ENCODE results near the gene B4GALT7.
"Not testable (repeated sequence)": the region's sequence is repeated elsewhere in the genome, so short reads cannot be mapped to it uniquely, and the experiment has no call there.

Gene B4GALT7

DNA sequence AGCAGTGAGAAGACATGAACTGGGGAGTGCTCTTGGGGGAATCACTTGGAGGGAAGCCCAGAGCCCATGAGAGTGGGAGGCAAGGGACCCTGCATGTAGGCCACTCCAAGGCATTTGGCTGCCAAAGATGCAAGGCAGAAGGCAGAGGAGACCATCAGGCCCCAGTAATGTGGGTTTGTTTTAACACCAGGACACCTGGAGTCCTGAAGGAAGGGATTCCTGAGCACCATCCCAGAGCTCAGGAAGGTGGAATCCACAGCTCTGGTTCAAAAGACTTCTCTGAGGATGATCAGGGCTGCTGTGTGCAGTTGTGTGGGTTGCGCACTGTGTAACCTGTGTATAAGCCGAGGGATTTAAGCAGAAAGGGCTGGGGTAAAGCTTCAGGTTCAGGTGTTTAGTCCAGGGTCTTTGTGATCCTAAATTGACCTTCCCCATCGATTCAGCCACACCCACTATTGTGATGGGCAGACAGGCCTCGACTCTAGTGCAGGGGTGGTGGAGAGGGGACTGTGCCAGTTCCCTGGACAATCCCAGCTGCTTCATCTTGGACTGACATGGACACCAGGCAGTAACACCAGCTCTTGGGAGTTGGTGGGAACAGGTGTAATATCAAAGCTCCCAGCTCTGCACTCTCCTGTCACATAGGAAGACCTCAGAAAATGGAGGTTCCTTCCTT, 11.0 kb downstream of the B4GALT7 start:
- H3K4me1 Mint-ChIP-seq (ENCODE audit: low read depth): peaks cover 3% of the 10 kb centered on the region
- H3K9me3 Mint-ChIP-seq: no peaks in the 10 kb centered on the region
- H3K27ac Mint-ChIP-seq: peak overlapping the region; percentile 11
- peaks cover 12% of the 10 kb centered on the region for H3K36me3 Mint-ChIP-seq (ENCODE audit: low read depth)
- no peak overlapping the region for H3K4me3 Mint-ChIP-seq
- no peaks in the 10 kb centered on the region for H3K27me3 Mint-ChIP-seq

DNA sequence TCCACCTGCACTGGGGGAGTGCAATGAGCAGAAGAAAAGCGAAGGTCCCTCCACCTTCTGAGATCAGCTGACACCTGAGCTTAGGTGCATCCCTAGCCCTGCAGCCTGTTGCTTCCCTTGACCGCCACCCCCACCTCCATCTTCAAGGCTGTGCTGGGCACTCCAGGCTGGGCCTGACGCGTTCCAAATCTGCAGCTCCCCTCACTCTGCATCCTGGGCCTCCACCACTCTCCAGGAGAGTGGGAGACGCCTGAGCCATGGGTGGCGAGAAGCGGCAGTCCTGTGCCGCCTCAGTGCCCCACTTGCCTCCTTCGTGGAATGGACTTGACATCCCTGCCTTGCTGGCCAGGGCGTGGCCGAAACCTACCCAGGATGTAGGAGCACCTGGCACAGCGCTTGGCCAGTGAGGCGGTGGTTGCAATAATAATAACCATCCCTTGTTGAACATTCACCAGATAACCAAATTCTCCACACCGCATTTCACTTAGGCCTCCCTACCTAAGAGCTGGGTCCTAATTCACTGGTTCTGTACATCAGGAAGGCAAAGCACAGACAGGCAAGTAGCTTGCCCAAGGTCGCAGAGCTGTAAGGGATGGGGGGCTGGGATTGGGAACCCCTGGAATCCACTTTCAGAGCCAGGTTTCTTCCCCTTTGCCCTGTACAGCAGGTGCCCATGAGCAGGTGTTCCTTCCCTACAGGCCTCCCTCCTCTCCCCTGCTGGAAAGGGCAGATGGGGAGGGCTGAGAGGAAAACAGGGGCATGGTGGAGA, 11.7 kb downstream of the B4GALT7 start:
- no peaks in the 10 kb centered on the region for H3K27me3 Mint-ChIP-seq
- H3K4me1 Mint-ChIP-seq (ENCODE audit: low read depth): peaks cover 3% of the 10 kb centered on the region
- no peak overlapping the region for H3K27ac Mint-ChIP-seq
- H3K9me3 Mint-ChIP-seq: no peaks in the 10 kb centered on the region
- no peak overlapping the region for H3K4me3 Mint-ChIP-seq
- peaks cover 13% of the 10 kb centered on the region for H3K36me3 Mint-ChIP-seq (ENCODE audit: low read depth)

DNA sequence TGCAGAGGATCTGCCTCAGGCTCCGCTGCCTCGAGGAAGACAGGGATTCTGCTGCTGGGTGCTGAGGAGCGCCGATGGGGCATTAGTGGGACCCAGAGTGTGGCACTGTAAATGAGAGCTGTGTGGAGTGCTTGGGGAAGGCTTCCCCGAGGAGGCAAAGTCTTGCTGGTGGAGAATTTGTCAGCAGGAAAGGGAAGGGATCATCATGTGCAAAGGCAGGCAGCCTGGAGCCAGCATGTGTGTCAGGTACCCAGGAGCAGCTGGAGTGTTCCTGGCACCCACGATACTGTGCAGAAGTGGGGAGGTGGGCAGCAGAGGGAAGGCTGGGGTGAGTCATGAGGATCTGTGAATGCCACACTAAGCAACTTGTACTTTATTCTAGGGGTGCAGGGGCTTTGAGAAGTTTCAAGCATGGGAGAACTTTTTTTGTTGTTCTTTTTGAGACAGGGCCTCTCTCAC, 12.3 kb downstream of the B4GALT7 start:
- Mint-ChIP-seq H3K4me1 (ENCODE audit: low read depth) (no peaks in the 10 kb centered on the region), H3K27ac (peak overlapping the region; percentile 68), H3K4me3 (no peak overlapping the region), H3K36me3 (ENCODE audit: low read depth) (peaks cover 10% of the 10 kb centered on the region), H3K9me3 (no peaks in the 10 kb centered on the region), H3K27me3 (no peaks in the 10 kb centered on the region)

GRCh38 chr5:177620560-177620959, 20.6 kb downstream of the B4GALT7 start:
- Mint-ChIP-seq H3K4me3 (no peak overlapping the region), H3K9me3 (no peaks in the 10 kb centered on the region), H3K27ac (no peak overlapping the region), H3K36me3 (ENCODE audit: low read depth) (peaks cover 71% of the 10 kb centered on the region), H3K27me3 (no peaks in the 10 kb centered on the region), H3K4me1 (ENCODE audit: low read depth) (no peaks in the 10 kb centered on the region)

- not testable (repeated sequence) for H3K4me1 Mint-ChIP-seq (ENCODE audit: low read depth); H3K27ac Mint-ChIP-seq; H3K27me3 Mint-ChIP-seq; H3K9me3 Mint-ChIP-seq; H3K4me3 Mint-ChIP-seq
- H3K36me3 Mint-ChIP-seq (ENCODE audit: low read depth): peaks cover 52% of the 10 kb centered on the region
These were observed 24.2 kb downstream of the B4GALT7 start for GRCh38 chr5:177624172-177624571.

DNA sequence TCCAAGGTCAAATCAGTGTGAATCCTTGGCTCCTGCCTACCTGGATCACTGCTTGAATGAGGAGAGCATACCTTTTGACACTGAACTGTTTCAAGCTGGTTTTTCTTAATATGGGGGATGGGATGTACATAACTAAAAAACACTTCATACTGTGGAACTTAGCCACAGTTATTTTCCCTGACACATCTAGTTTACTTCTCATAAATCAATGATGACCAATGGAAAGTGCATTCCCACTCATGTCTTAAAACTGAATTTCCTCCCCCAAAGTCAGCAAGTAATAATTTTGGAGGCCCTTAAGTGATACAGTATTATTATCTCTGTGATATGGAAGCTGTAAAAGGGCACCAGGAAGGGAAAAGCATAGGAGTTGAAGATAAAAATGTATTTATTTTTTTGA, 30.3 kb downstream of the B4GALT7 start:
- not testable (repeated sequence) for H3K9me3 Mint-ChIP-seq

GRCh38 chr5:177634912-177635311, 35.0 kb downstream of the B4GALT7 start:
- H3K36me3 Mint-ChIP-seq (ENCODE audit: low read depth); H3K4me1 Mint-ChIP-seq (ENCODE audit: low read depth); H3K4me3 Mint-ChIP-seq; H3K9me3 Mint-ChIP-seq; H3K27ac Mint-ChIP-seq; H3K27me3 Mint-ChIP-seq: not testable (repeated sequence)

More for the DNA sequence above, 30.3 kb downstream of the B4GALT7 start:
- not testable (repeated sequence) for H3K4me1 Mint-ChIP-seq (ENCODE audit: low read depth); H3K4me3 Mint-ChIP-seq; H3K27me3 Mint-ChIP-seq; H3K36me3 Mint-ChIP-seq (ENCODE audit: low read depth); H3K27ac Mint-ChIP-seq

- not testable (repeated sequence) for H3K27ac Mint-ChIP-seq; H3K4me1 Mint-ChIP-seq (ENCODE audit: low read depth); H3K27me3 Mint-ChIP-seq; H3K9me3 Mint-ChIP-seq; H3K4me3 Mint-ChIP-seq
- peaks cover 21% of the 10 kb centered on the region for H3K36me3 Mint-ChIP-seq (ENCODE audit: low read depth)
These were observed 45.5 kb downstream of the B4GALT7 start for GRCh38 chr5:177645462-177645861.

DNA sequence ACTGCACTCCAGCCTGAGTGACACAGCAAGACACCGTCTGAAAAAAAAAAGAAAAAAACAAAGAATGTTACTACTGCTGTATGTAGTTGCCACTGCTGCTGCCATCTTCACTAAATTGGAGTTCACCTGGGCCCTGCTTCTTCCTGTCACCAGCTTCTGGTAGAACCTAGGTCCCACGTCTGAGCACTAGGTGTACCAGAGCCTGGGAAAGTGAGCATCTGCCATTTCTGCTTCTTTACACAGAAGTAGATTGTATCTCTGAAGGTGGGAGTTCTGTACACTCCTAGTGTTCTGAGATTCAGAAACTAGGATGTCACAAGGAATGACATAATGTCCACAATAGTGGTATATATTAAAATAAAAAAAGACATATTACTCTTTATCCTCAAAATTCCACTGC, 51.3 kb downstream of the B4GALT7 start:
- peaks cover 16% of the 10 kb centered on the region for H3K36me3 Mint-ChIP-seq (ENCODE audit: low read depth)
- H3K4me1 Mint-ChIP-seq (ENCODE audit: low read depth); H3K27me3 Mint-ChIP-seq; H3K27ac Mint-ChIP-seq; H3K4me3 Mint-ChIP-seq; H3K9me3 Mint-ChIP-seq: not testable (repeated sequence)

DNA sequence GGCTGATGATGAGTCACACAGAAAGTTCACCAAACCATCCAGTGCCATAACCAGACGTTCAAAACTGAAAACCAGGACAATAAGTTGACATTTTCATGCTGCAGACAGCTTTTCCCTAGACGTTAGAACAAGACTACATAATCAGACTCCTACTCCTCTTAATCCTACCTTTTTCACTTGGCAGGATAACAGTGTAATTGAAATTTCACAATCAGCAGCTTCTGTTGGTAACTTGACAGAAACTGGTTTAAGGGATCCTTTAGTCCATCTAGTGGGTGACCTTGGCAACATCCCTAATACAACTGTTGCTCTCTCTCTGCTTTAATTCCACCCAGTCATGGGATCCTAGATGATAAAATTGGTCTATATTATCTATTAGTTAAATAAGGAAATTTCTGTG, 57.9 kb downstream of the B4GALT7 start:
- H3K9me3 Mint-ChIP-seq; H3K4me3 Mint-ChIP-seq; H3K27ac Mint-ChIP-seq; H3K27me3 Mint-ChIP-seq; H3K36me3 Mint-ChIP-seq (ENCODE audit: low read depth); H3K4me1 Mint-ChIP-seq (ENCODE audit: low read depth): not testable (repeated sequence)

GRCh38 chr5:177658542-177658941, 58.6 kb downstream of the B4GALT7 start:
- not testable (repeated sequence) for H3K27ac Mint-ChIP-seq; H3K9me3 Mint-ChIP-seq; H3K4me1 Mint-ChIP-seq (ENCODE audit: low read depth); H3K36me3 Mint-ChIP-seq (ENCODE audit: low read depth); H3K4me3 Mint-ChIP-seq; H3K27me3 Mint-ChIP-seq

Measured in stimulated activated naive CD8-positive, alpha-beta T cell treated with anti-CD3 and anti-CD28 coated beads, Interleukin-15, Interleukin-2, amounts not matched to agents 100 ng/mL and 50 ng/mL, for 24 hours (primary cell).